KG1 (cell line): ENCODE results near the gene GPR35.

Experiments
- DNase-seq: peaks from one replicate; lab custom pipeline; 2025; lab: John Stamatoyannopoulos, UW

GPR35 gene

GRCh38 chr2:240589375-240589774, 35.9 kb upstream of the GPR35 start:
- DNase-seq, result no peak

DNA sequence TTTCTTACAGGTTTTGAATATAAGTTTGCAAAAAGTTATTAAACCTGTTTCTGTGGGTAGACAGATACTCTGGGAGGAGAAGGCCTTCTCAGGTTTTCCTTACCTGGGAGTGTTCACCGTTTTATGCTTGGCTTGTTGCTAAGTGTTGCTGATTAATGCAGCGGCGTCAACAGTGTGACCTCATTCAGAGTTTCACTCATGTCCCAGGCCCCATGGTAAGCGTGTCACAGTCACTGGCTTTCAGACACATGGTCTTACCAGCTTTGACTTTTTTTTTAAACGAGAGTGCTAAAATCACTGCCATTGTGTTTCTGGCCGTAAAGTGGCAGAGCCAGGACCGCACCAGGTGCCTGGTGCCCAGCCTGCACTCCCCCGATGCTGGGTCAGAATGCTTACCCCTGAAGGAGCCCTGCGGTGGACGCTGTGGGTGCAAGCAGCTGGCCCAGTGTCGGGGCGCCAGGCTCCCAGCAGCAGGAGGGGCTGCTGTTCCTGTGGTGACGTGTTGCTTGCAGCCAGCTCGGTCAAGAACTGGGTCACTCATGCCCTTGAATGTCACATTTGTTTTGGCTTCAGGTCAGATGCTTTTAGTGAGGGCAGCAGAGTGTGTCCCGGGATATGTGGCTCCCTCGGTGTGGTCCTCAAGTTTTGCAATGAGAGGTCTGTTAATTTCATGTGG, 35.3 kb upstream of the GPR35 start:
- DNase-seq, result no peak

DNA sequence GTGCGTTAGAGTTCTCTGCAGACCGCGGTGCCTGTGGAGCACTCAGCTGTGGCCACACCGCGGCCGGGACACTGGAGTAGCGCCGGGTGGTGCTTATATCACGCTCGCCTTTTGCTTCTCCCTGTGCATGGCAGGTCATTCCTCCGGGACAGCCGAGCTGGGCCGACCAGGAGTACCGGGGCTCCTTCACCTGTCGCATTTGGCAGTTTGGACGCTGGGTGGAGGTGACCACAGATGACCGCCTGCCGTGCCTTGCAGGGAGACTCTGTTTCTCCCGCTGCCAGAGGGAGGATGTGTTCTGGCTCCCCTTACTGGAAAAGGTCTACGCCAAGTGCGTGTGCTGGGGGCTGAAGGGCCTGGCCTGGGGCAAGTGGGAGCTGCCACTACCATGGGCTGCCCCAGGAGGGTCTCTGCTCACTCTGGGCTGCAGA, 34.6 kb upstream of the GPR35 start:
- no peak for DNase-seq

GRCh38 chr2:240591226-240591625, 34.1 kb upstream of the GPR35 start:
- no peak for DNase-seq

DNA sequence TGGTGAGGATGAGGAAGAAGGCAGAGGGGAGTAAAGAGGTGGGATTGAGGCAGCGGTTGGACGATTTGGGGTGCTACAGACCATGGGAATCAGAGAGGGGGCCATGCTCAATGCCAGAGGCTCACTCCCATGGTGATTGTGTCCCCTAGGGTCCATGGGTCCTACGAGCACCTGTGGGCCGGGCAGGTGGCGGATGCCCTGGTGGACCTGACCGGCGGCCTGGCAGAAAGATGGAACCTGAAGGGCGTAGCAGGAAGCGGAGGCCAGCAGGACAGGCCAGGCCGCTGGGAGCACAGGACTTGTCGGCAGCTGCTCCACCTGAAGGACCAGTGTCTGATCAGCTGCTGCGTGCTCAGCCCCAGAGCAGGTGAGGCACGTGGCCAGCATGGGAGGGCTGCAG, 33.5 kb upstream of the GPR35 start:
- DNase-seq, result no peak

GRCh38 chr2:240593026-240593702, 32.1 kb upstream of the GPR35 start:
- no peak for DNase-seq

GRCh38 chr2:240593703-240594451, 31.4 kb upstream of the GPR35 start:
- DNase-seq, result no peak

DNA sequence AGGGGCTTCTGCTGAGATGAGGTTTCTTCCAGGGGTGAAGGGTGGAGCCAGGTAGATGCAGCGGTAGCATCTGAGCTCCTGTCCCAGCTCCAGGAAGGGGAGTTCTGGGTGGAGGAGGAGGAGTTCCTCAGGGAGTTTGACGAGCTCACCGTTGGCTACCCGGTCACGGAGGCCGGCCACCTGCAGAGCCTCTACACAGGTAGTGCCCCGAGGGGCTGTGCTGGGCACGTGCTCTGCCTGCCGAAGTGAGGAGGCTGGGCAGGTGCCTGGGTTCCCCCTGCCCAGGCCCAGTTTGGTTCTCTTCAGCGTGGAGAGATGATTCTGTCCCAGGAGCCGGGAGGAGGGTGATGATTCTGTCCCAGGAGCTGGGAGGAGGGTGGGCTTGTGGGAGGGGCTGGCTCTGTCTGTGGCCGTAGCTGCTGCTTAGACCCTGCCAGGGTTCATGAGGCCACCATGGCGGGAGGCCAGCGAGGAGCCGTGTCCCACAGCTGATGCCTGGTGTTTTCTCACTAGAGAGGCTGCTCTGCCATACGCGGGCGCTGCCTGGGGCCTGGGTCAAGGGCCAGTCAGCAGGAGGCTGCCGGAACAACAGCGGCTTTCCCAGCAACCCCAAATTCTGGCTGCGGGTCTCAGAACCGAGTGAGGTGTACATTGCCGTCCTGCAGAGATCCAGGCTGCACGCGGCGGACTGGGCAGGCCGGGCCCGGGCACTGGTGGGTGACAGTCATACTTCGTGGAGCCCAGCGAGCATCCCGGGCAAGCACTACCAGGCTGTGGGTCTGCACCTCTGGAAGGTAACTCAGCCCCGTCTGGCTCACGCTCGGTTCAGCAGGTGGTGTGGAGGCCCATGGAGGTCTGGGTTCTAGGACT, 30.5 kb upstream of the GPR35 start:
- no peak for DNase-seq

DNA sequence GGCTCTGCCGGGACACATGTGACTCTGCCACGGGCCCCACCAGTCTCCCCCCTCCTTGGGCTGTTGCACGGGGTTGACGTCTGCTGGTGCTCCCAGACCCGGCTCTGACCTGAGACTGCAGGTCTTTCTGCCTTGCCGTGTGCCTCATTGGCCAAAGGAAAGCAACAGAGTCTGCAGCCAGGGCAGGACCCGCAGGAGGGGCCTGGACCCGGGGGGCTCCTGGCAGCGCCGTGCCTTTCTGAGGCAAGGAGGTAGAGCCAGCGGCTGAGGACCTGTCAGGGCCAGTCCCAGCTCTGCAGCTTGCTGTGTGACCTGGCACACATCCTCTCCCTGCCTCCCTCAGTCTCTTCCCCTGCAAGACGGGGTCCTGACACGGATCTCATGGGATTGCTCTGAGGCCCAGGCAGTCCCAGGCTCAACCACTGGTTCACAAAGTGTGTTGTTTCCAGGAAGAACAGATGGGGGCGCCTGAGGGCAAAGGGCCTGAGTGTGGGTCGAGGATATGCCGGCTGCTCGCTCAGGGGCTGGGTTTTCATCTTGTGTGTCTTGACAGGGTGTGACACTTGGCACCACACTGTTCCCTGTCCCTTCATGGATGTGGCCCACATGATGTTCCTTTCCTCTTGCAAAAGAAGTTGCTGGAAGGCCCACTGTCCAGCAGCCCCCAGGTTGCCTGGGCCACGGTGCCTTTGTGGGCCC, 29.8 kb upstream of the GPR35 start:
- no peak for DNase-seq

DNA sequence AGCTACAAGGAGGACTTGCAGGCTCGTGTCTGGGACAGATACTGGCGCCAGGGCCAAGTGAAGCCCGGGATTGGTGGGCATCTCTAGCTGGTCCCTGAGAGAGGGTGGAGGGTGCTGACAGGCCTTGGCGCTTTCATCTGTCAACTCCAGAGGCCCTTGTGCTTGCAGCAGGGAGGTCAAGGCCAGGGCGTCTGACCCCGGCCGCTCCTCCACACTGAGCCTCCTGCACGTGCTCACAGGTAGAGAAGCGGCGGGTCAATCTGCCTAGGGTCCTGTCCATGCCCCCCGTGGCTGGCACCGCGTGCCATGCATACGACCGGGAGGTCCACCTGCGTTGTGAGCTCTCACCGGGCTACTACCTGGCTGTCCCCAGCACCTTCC, 29.2 kb upstream of the GPR35 start:
- no peak for DNase-seq

- DNase-seq, result no peak
Measured at GRCh38 chr2:240596491-240596931, 28.8 kb upstream of the GPR35 start.

DNA sequence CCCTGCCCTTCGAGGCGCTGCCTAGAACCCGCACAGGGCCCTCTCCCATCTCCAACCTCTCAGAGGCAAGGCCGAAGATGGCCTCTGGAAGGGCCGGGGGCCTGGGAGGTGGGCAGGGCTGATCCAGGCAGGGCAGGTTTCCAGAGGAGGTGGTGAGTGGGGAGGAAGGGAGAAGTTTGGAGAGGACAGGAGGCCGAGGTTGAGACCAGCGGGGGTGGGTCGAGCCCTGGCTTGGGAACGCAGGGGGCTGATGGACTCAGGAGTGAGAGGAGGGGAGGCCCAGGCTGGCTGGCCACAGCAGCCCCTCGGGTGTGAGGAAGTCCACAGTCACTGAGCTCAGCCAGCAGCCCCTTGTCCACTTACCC, 28.2 kb upstream of the GPR35 start:
- DNase-seq, result no peak

GRCh38 chr2:240597419-240598181, 27.7 kb upstream of the GPR35 start:
- DNase-seq, result no peak

- no peak for DNase-seq
Measured at GRCh38 chr2:240598311-240598911, 26.9 kb upstream of the GPR35 start.

DNA sequence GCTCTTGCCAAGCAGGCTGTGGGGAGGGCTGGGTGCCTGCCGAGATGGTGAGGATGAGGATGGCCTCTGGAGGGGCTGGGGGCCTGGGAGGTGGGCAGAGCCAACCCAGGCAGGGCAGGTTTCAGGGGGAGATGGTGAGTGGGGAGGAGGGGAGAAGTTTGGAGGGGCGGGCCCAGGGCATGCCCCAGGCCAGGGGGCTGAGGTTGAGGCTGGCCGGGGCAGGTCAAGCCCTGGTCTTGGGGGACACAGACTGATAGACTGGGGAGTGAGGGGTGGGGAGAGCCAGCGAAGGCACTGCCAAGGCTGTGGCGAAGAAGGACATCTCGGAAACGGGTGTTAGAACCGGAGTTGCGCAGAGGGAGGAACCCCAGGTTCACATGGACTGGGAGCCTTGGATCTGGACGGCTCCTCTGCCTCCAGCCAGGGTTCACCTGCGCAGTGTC, 26.1 kb upstream of the GPR35 start:
- no peak for DNase-seq

DNA sequence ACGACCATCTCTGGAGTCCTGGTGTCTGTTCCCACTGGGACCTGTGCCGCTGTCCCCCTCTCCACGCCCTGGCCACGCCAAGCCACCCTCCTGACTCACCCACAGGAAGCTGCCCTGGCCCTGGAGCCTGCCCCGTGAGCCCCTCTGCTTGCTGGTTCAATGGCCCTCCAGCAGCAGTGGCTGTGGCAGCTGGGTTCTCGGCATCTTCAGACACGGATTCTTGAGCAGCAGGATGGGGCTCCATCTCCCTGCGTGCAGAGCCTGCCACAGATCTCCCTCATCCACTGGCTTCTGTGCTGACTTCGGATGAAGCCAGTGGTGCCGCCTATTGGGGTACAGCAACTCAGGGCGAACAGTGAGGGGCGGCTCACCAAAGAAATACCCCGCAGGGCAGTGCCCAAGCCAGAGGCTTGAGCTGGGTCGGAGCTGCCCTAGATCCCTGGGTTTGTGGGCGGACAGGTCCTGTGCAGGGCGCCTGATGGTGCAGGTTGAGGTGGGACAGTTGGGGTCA, 24.8 kb upstream of the GPR35 start:
- DNase-seq, result no peak

DNA sequence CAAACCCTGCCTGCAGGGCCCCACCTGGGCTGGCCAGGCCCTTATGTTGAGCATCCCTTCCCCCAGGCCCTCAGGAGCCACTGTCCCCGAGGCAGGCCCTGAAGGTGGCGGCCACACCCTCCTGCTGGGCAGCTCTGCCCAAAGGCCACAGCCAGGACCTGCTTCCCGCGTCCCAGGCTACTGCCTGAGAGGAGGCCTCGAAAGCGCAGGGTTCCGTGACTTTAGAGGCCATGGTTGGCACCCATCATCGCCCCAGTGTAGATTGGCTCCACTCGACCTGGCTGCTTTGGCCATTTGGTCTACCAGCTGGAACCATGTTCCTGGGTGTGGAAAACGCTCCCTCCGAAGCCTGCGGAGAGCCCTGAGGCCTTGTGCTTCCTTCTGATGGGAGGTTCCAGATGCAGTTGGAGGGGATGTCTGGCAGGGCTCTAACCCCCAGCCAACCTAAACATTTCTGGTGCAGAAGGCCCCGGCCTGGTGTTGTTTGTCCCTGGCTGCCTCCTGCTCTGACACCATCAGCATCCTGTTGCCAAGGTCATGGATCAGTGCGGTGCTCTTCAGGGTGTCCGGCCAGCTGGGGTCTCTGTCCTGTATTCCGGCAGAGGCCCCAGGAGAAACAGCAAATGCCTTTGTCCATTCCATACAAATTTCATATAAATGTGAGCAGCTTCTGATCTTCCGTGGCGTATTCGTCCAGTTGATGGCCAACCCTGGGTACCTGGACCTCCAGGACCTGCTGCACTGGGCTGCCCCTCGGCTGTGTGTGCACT, 24.0 kb upstream of the GPR35 start:
- DNase-seq, result no peak

GRCh38 chr2:240601831-240602160, 23.5 kb upstream of the GPR35 start:
- DNase-seq, result no peak

DNA sequence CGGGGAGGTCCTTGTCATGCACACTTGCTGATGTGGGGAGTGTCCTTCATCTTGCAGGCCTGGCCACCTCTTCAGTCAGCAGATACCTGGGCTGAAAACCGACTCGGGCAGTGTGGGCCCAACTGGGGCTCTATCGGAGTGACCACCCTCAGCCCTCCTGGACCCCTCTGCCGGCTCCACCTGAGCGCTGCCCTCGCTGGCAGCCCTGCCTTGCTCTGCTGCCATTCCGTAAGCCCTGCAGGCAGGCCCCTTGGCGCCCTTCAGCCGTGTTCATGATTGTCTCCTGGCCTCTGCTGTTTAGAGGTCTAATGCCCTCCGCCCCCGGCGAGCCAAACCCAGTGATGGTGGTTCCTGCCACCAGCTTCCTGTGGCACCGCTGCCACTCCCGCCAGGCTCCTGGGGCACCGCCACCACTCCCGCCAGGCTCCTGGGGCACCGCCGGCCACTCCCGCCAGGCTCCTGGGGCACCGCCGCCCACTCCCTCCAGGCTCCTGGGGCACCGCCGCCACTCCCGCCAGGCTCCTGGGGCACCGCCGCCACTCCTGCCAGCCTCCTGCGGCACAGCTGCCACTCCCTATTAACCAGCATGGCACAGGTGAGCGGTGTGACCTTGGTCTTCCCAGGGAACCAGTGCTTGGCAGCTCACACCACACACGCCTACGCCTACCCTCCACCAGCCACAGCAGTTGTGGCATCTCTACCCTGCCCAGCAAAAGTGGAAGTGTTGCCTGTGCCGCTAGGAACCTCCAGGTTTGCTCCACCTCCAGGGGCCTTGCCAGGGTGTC, 22.8 kb upstream of the GPR35 start:
- DNase-seq, result no peak
